ENCODE data around the gene NEK2. TPM values are rescaled to one million over a fixed set of nuclear protein-coding genes. Genes with fewer than 3 reads are reported as not detected.
"Not testable (repeated sequence)": the region's sequence is repeated elsewhere in the genome, so short reads cannot be mapped to it uniquely, and the experiment has no call there.

The NEK2 gene
- total and polyA plus RNA-seq, 8 donors, result 0.05 to 0.55 (median 0.24) TPM; not detected in 2

- Histone ChIP-seq H3K36me3 (no peaks in the 10 kb centered on the region), H3K27me3 (no peaks in the 10 kb centered on the region), H3K4me3 (no peak overlapping the region), H3K27ac (peak overlapping the region in 1 of 4 donors; percentile 15), H3K4me1 (peaks cover 16 to 17% (median 17%) of the 10 kb centered on the region in 3 donors), H3K9me3 (no peaks in the 10 kb centered on the region)
- ATAC-seq (peak in 1 of 4 donors; percentile 2), FAIRE-seq (no peak), DNase-seq (no peak)
- intact Hi-C loops (cut with DNase I), result no loop called here
- WGBS, 2 donors, result 42 to 53% methylated on average over 1 of the region's 1 CpG
- TF ChIP-seq, protein P1, sequence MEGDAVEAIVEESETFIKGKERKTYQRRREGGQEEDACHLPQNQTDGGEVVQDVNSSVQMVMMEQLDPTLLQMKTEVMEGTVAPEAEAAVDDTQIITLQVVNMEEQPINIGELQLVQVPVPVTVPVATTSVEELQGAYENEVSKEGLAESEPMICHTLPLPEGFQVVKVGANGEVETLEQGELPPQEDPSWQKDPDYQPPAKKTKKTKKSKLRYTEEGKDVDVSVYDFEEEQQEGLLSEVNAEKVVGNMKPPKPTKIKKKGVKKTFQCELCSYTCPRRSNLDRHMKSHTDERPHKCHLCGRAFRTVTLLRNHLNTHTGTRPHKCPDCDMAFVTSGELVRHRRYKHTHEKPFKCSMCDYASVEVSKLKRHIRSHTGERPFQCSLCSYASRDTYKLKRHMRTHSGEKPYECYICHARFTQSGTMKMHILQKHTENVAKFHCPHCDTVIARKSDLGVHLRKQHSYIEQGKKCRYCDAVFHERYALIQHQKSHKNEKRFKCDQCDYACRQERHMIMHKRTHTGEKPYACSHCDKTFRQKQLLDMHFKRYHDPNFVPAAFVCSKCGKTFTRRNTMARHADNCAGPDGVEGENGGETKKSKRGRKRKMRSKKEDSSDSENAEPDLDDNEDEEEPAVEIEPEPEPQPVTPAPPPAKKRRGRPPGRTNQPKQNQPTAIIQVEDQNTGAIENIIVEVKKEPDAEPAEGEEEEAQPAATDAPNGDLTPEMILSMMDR (IDR thresholded peaks at IDR 0.05), result no peak
Measured at GRCh38 chr1:211640301-211640630, 35.2 kb downstream of the NEK2 start.

DNA sequence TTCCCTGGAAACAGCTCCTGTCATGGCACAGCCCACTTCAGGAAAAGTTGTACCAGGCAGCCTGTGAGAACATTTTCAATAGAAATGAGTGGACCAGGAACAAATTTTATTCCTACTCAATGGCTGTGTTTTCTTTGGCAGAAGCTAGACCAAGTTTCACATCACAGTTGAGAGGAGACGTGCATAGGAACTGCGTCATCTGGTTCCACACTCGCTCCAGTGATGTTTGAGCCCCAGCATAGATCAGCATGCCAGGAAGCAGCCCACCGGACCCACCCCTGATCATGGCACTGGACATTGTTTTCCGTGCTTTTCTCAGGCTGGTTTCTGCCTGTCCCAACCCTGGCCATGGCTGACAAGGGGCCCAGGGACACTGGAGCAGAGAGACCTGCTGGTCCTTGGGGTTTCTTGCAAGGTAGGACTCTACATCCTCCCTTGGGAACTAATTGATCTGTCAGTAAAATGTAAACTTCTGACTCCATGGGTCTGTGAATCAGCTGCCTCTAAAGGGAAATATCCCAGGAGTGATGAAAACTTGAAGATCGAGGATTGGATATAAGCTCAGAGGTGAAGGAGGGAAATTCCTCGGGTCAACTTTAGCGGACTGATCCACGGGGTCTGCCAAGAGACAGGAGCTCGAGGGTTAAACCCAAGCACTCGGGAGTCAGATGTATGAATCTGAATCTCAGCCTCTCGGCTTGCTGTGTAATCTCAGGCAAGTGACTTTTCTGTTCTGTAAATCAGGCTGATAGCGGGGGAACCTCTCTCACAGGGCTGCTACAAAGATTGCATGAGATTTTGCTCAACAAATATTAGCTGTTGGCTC lies 35.7 kb downstream of the NEK2 start:
- TF ChIP-seq, protein P1 (IDR thresholded peaks at IDR 0.05), result no peak
- no peak overlapping the region for H3K4me3 ChIP-seq
- no peaks in the 10 kb centered on the region for H3K36me3 ChIP-seq
- H3K27ac ChIP-seq, result peak overlapping the region in 1 of 4 donors; percentile 15
- peaks cover 11 to 17% (median 16%) of the 10 kb centered on the region in 3 donors for H3K4me1 ChIP-seq
- FAIRE-seq, result no peak
- peak in 1 of 6 donors; percentile 43 for DNase-seq
- 34 to 36% methylated on average over 13 of the region's 13 CpGs for WGBS, 2 donors
- no peak for ATAC-seq
- H3K27me3 ChIP-seq, result no peaks in the 10 kb centered on the region
- intact Hi-C loops (cut with DNase I), result no loop called here
- H3K9me3 ChIP-seq, result no peaks in the 10 kb centered on the region

DNA sequence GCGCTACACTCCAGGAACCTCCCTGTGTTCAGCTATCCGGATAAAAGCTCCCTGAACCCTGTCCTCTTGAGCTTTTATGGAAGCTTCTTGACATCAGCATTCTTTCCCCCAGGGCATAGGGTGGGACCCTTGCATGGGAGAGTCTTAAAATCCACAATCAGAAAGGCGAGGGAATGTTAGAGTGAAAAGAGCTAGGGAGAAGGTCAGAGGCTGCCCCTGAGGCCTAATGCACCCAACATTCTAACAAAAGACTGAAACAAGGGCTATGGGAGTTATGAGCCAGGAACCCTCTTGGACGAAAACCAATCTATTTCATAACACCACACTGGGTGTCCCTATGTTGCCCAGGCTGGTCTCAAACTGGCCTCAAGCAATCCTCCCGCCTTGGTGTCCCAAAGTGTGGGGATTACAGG lies 36.7 kb downstream of the NEK2 start:
- TF ChIP-seq, protein P1 (IDR thresholded peaks at IDR 0.05), result no peak
- Histone ChIP-seq H3K9me3 (no peaks in the 10 kb centered on the region), H3K27me3 (no peaks in the 10 kb centered on the region), H3K4me1 (peaks cover 7 to 10% (median 7%) of the 10 kb centered on the region in 3 donors), H3K4me3 (no peak overlapping the region), H3K27ac (no peak overlapping the region), H3K36me3 (no peaks in the 10 kb centered on the region)
- WGBS, 2 donors, result 89 to 96% methylated on average over 5 of the region's 5 CpGs
- no peak for ATAC-seq
- intact Hi-C loops (cut with DNase I), result no loop called here
- FAIRE-seq, result no peak
- DNase-seq, result peak in 1 of 6 donors; percentile 6

- H3K9me3 ChIP-seq, result no peaks in the 10 kb centered on the region
- intact Hi-C loops (cut with DNase I), result no loop called here
- WGBS, 2 donors, result 66 to 70% methylated on average over 5 of the region's 5 CpGs
- TF ChIP-seq, protein P1 (IDR thresholded peaks at IDR 0.05), result no peak
- H3K4me3 ChIP-seq, result no peak overlapping the region
- H3K27me3 ChIP-seq, result no peaks in the 10 kb centered on the region
- H3K4me1 ChIP-seq, result peaks cover 3 to 9% (median 9%) of the 10 kb centered on the region in 3 donors
- H3K36me3 ChIP-seq, result no peaks in the 10 kb centered on the region
- no peak for ATAC-seq
- H3K27ac ChIP-seq, result no peak overlapping the region
- DNase-seq, result peak in 1 of 6 donors; percentile 6
- no peak for FAIRE-seq
Measured at GRCh38 chr1:211638246-211638645, 37.2 kb downstream of the NEK2 start.

DNA sequence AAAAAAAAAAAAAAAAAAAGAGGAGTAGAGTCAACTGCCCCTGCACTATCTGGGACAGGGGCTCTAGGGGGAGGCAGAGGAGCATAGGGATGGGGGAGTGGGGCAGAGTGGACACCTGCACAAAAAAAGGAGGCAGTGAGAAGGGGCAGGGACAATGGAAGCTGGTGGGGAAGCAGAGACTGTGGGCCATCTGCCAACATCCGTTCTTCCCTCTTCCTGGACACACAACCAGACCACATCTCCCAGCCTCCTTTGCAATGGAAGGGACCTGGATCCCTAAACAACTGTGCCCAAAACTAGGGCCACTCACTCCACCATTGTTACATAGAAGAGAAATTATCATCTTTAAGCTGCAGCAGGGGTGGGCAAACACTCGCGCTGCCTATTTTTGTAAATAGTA lies 38.4 kb downstream of the NEK2 start:
- intact Hi-C loops (cut with DNase I), result no loop called here
- TF ChIP-seq, protein P1 (IDR thresholded peaks at IDR 0.05), result no peak
- no peak overlapping the region for H3K27ac ChIP-seq
- WGBS, 2 donors, result 72 to 75% methylated on average over 3 of the region's 3 CpGs
- no peaks in the 10 kb centered on the region for H3K9me3 ChIP-seq
- FAIRE-seq, result no peak
- peak in 1 of 6 donors; percentile 19 for DNase-seq
- peaks cover 12 to 16% (median 16%) of the 10 kb centered on the region in 3 donors for H3K4me1 ChIP-seq
- no peaks in the 10 kb centered on the region for H3K27me3 ChIP-seq
- ATAC-seq, result no peak
- H3K4me3 ChIP-seq, result no peak overlapping the region
- H3K36me3 ChIP-seq, result no peaks in the 10 kb centered on the region

DNA sequence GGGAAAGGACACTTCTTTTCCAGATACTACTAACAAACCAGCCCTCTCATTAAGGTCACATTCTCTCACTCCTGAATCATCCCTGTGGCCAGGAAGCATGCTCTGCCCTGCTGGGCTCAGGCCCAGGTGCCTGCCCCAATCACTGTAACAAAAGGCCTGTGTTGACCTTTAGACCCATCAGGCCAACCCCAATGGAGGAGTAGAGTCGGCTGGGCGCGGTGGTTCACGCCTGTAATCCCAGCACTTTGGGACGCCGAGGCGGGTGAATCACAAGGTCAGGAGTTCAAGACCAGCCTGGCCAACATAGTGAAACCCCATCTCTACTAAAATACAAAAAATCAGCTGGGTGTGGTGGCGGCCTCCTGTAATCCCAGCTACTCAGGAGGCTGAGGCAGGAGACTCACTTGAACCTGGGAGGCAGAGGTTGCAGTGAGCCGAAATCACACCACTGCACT lies 38.8 kb downstream of the NEK2 start:
- peaks cover 14 to 18% (median 17%) of the 10 kb centered on the region in 3 donors for H3K4me1 ChIP-seq
- FAIRE-seq; ATAC-seq; H3K27me3 ChIP-seq; H3K27ac ChIP-seq; intact Hi-C loops (cut with DNase I); H3K4me3 ChIP-seq; H3K9me3 ChIP-seq; H3K36me3 ChIP-seq: not testable (repeated sequence)
- 57 to 59% methylated on average over 9 of the region's 9 CpGs for WGBS, 2 donors
- peak in 1 of 6 donors; percentile 44 for DNase-seq
